K562 (cell line): ENCODE data around the gene ZNF506. TPM values are rescaled to one million over a fixed set of nuclear protein-coding genes. Genes with fewer than 3 reads are reported as not detected.

Source experiments
- CHD1 ChIP-seq: fragments of 200-600 bp; sonication (generic); IDR thresholded peaks from one replicate; pipeline ENCODE4 v1.6.1; 2012; ENCODE audit warnings: mild to moderate bottlenecking, moderate library complexity, low read length, inconsistent platforms
- CREM ChIP-seq: IDR thresholded peaks from 2 replicates; pipeline ENCODE4 v1.6.1; 2014; ENCODE audit warnings: antibody characterized with exemption, low read depth
- EHMT2 ChIP-seq: fragments of 450-650 bp; IDR thresholded peaks from 2 replicates; pipeline ENCODE4 v1.6.1; 2018; ENCODE audit warnings: antibody characterized with exemption
- XRCC5 ChIP-seq: fragments of 200-400 bp; formaldehyde crosslinking; IDR thresholded peaks from 2 replicates; pipeline ENCODE4 v1.6.1; 2017; ENCODE audit warnings: low read depth, mild to moderate bottlenecking, low read length
- ZZZ3 ChIP-seq: fragments of 450-650 bp; IDR thresholded peaks from 2 replicates; pipeline ENCODE4 v1.6.1; 2016; ENCODE audit warnings: antibody characterized with exemption, mild to moderate bottlenecking, moderate library complexity
- polyA plus RNA-seq, 8 experiments: library from polyadenylated mRNA; depleted of rRNA in 4 of 8; stranded (reverse) in 5 of 8; unstranded in 3 of 8; fragments of >200 nt; fragmentation: Nextera tagmentation in 2 of 8; fragmentation: Illumina TruSeq in 1 of 8; extraction: Ambion mirVana in 2 of 8; extraction: Trizol in 1 of 8; gene quantifications; 2 replicates each; pipeline versions ENCODE4 v1.2.1 to v1.2.3, GENCODE V29; 2011 to 2014; ENCODE audit warnings: inconsistent platforms in 1 of 8, missing spikeins in 1 of 8
- total RNA-seq, 7 experiments: library from RNA; depleted of rRNA in 6 of 7; stranded (reverse); fragments of >200 nt in 6 of 7; fragmentation: Illumina TruSeq in 2 of 7; extraction: Trizol in 2 of 7; gene quantifications; 2 replicates each; pipeline versions ENCODE4 v1.2.1 to v1.2.3, GENCODE V29; 2011 to 2021; ENCODE audit warnings: low replicate concordance in 1 of 7
- TF ChIP-seq, protein P1 (sequence below): fragments of 450-650 bp; IDR thresholded peaks from 2 replicates; pipeline ENCODE4 v1.6.1; 2016; ENCODE audit warnings: mild to moderate bottlenecking, moderate library complexity
- TF ChIP-seq, protein P2 (sequence below): sonication (generic); formaldehyde crosslinking; IDR thresholded peaks from 2 replicates; pipeline ENCODE4 v1.8.0; 2023; ENCODE audit warnings: mild to moderate bottlenecking, missing genetic modification reagents
- TF ChIP-seq, protein P3 (sequence below): fragments of 150-350 bp; conservative IDR thresholded peaks from 2 replicates; pipeline ENCODE4 v1.6.1; 2014; ENCODE audit warnings: low read length

ZNF506 gene
- total and polyA plus RNA-seq, 9 of the 15 experiments (the other 6 are each of a cell fraction or from before 2014, with no cell fraction given): 0.03 to 0.44 (median 0.14) TPM; not detected in 2

DNA sequence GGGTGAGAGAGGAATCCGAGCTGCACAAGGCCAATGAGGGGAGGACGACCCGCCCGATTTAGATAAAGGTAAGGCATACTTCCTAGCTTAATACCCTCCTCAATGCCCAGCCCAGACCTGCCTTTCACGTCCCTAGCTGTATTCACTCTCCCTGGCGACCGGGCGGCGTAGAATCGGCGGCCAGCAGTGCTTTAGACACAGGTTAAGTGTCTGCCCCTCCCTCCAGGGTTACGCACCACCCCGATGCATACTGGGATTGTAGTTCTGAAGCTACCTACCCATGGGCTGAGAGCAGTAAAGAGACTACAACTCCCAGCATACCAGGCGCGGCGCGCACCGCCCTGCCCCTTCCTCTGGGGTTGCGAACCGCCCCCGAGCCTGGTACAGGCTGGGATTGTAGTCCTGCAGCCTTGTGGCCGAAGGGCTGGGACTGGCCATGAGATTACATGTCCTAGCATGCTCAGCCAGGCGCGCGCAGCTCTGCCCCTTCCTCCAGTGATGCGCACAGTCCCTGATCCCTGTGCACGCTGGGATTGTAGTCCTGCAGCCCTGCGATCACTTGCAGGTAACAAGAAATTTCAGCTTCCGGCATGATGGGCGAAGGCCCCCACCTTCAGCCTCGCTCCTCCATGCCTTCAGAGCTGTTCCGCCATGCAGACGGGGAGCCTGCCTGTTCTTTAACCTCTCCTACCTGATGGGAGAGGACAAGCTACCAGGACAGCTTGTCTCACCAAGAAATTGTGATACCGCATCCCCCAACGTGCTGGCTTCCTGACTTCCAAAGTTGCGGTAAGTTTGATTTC, 45.1 kb downstream of the ZNF506 start (continued):
- TF ChIP-seq, protein P1, sequence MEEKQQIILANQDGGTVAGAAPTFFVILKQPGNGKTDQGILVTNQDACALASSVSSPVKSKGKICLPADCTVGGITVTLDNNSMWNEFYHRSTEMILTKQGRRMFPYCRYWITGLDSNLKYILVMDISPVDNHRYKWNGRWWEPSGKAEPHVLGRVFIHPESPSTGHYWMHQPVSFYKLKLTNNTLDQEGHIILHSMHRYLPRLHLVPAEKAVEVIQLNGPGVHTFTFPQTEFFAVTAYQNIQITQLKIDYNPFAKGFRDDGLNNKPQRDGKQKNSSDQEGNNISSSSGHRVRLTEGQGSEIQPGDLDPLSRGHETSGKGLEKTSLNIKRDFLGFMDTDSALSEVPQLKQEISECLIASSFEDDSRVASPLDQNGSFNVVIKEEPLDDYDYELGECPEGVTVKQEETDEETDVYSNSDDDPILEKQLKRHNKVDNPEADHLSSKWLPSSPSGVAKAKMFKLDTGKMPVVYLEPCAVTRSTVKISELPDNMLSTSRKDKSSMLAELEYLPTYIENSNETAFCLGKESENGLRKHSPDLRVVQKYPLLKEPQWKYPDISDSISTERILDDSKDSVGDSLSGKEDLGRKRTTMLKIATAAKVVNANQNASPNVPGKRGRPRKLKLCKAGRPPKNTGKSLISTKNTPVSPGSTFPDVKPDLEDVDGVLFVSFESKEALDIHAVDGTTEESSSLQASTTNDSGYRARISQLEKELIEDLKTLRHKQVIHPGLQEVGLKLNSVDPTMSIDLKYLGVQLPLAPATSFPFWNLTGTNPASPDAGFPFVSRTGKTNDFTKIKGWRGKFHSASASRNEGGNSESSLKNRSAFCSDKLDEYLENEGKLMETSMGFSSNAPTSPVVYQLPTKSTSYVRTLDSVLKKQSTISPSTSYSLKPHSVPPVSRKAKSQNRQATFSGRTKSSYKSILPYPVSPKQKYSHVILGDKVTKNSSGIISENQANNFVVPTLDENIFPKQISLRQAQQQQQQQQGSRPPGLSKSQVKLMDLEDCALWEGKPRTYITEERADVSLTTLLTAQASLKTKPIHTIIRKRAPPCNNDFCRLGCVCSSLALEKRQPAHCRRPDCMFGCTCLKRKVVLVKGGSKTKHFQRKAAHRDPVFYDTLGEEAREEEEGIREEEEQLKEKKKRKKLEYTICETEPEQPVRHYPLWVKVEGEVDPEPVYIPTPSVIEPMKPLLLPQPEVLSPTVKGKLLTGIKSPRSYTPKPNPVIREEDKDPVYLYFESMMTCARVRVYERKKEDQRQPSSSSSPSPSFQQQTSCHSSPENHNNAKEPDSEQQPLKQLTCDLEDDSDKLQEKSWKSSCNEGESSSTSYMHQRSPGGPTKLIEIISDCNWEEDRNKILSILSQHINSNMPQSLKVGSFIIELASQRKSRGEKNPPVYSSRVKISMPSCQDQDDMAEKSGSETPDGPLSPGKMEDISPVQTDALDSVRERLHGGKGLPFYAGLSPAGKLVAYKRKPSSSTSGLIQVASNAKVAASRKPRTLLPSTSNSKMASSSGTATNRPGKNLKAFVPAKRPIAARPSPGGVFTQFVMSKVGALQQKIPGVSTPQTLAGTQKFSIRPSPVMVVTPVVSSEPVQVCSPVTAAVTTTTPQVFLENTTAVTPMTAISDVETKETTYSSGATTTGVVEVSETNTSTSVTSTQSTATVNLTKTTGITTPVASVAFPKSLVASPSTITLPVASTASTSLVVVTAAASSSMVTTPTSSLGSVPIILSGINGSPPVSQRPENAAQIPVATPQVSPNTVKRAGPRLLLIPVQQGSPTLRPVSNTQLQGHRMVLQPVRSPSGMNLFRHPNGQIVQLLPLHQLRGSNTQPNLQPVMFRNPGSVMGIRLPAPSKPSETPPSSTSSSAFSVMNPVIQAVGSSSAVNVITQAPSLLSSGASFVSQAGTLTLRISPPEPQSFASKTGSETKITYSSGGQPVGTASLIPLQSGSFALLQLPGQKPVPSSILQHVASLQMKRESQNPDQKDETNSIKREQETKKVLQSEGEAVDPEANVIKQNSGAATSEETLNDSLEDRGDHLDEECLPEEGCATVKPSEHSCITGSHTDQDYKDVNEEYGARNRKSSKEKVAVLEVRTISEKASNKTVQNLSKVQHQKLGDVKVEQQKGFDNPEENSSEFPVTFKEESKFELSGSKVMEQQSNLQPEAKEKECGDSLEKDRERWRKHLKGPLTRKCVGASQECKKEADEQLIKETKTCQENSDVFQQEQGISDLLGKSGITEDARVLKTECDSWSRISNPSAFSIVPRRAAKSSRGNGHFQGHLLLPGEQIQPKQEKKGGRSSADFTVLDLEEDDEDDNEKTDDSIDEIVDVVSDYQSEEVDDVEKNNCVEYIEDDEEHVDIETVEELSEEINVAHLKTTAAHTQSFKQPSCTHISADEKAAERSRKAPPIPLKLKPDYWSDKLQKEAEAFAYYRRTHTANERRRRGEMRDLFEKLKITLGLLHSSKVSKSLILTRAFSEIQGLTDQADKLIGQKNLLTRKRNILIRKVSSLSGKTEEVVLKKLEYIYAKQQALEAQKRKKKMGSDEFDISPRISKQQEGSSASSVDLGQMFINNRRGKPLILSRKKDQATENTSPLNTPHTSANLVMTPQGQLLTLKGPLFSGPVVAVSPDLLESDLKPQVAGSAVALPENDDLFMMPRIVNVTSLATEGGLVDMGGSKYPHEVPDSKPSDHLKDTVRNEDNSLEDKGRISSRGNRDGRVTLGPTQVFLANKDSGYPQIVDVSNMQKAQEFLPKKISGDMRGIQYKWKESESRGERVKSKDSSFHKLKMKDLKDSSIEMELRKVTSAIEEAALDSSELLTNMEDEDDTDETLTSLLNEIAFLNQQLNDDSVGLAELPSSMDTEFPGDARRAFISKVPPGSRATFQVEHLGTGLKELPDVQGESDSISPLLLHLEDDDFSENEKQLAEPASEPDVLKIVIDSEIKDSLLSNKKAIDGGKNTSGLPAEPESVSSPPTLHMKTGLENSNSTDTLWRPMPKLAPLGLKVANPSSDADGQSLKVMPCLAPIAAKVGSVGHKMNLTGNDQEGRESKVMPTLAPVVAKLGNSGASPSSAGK: peak; percentile 71
- TF ChIP-seq, protein P2, sequence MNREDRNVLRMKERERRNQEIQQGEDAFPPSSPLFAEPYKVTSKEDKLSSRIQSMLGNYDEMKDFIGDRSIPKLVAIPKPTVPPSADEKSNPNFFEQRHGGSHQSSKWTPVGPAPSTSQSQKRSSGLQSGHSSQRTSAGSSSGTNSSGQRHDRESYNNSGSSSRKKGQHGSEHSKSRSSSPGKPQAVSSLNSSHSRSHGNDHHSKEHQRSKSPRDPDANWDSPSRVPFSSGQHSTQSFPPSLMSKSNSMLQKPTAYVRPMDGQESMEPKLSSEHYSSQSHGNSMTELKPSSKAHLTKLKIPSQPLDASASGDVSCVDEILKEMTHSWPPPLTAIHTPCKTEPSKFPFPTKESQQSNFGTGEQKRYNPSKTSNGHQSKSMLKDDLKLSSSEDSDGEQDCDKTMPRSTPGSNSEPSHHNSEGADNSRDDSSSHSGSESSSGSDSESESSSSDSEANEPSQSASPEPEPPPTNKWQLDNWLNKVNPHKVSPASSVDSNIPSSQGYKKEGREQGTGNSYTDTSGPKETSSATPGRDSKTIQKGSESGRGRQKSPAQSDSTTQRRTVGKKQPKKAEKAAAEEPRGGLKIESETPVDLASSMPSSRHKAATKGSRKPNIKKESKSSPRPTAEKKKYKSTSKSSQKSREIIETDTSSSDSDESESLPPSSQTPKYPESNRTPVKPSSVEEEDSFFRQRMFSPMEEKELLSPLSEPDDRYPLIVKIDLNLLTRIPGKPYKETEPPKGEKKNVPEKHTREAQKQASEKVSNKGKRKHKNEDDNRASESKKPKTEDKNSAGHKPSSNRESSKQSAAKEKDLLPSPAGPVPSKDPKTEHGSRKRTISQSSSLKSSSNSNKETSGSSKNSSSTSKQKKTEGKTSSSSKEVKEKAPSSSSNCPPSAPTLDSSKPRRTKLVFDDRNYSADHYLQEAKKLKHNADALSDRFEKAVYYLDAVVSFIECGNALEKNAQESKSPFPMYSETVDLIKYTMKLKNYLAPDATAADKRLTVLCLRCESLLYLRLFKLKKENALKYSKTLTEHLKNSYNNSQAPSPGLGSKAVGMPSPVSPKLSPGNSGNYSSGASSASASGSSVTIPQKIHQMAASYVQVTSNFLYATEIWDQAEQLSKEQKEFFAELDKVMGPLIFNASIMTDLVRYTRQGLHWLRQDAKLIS: 0 out of 2 replicates have a peak, but pooled peaks have one; percentile 48
- TF ChIP-seq, protein P3, sequence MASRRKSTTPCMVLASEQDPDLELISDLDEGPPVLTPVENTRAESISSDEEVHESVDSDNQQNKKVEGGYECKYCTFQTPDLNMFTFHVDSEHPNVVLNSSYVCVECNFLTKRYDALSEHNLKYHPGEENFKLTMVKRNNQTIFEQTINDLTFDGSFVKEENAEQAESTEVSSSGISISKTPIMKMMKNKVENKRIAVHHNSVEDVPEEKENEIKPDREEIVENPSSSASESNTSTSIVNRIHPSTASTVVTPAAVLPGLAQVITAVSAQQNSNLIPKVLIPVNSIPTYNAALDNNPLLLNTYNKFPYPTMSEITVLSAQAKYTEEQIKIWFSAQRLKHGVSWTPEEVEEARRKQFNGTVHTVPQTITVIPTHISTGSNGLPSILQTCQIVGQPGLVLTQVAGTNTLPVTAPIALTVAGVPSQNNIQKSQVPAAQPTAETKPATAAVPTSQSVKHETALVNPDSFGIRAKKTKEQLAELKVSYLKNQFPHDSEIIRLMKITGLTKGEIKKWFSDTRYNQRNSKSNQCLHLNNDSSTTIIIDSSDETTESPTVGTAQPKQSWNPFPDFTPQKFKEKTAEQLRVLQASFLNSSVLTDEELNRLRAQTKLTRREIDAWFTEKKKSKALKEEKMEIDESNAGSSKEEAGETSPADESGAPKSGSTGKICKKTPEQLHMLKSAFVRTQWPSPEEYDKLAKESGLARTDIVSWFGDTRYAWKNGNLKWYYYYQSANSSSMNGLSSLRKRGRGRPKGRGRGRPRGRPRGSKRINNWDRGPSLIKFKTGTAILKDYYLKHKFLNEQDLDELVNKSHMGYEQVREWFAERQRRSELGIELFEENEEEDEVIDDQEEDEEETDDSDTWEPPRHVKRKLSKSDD: no peak
- TF ChIP-seq ZZZ3 (no peak), EHMT2 (0 out of 2 replicates have a peak, but pooled peaks have one; percentile 7), CREM (peak; percentile 94), CHD1 (peak; percentile 20), XRCC5 (peak; percentile 58; the same call in 1 of the 2 replicates)
